ENCODE data around the gene C1QTNF5. TPM values are rescaled to one million over a fixed set of nuclear protein-coding genes. Genes with fewer than 3 reads are reported as not detected.

Gene C1QTNF5
- total RNA-seq, 1 experiment from 2014 or later = not detected

DNA sequence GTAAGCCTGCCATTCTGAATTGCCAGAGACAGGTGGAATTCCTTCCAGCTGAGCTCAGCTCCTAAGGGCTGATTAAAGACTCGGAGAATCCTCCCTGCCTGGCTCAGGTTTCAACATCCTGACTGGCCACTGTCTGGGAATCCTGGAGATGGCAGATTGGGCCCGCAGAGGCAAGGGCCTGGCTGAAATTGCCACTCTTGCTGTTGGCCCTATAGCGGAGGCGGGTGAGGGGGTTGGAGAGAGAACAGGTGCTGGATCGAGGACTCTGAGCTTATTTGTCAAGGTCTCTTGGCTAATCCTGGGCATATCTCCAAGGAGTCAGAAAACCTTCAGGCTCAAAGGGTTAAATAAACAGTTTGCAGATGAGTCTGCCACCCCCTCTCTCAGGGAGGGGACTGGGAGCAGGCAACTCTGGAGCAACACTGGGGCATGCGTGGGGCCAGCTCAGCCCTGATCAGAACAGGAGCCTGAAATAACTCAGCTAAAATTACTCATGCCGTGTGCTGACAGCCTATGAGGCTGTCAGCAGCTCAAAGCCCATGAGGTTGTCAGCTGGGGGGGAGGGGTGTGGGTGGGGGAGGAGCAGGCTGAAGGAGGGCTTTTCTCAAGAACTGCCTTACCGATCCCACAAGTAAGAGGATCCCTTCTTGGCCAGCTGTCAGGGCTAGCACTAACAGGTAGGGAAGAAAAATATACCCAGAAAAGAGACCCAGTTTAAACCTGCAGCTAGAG lies 20.5 kb upstream of the C1QTNF5 start:
- H3K4me1 ChIP-seq (ENCODE audit: control insufficient read depth, insufficient read depth, low read length) = peaks cover 28% of the 10 kb centered on the region
- H3K4me3 ChIP-seq (ENCODE audit: low read depth in 2 of 2, low read length in 2 of 2) = no peak overlapping the region
- peak; percentile 74 for ATAC-seq
- ChIA-PET CTCF (interaction anchor here (0.6 to 1.8 kb wide), 6 partner anchors 15 to 165 kb away, joined by 3 to 8 read pairs (median 4); no protein-coding TSS in a partner anchor), POLR2A (no interaction called here)
- peak; percentile 88 for DNase-seq (ENCODE audit: low read depth, low spot score)
- no peaks in the 10 kb centered on the region for H3K9me3 ChIP-seq (ENCODE audit: control insufficient read depth, insufficient read depth, low read depth, low read length)
- H3K27me3 ChIP-seq (ENCODE audit: control insufficient read depth, insufficient read depth, low read length) = peaks cover 3% of the 10 kb centered on the region; the same call in 1 of the 2 replicates
- no peak overlapping the region for H3K27ac ChIP-seq (ENCODE audit: low read length)
- no peak for TF ChIP-seq POLR2AphosphoS5 (IDR thresholded peaks at IDR 0.05; ENCODE audit: low read depth, low read length)
- TF ChIP-seq CTCF (IDR thresholded peaks at IDR 0.05) = no peak
- no peak for TF ChIP-seq REST (IDR thresholded peaks at IDR 0.05; ENCODE audit: insufficient read depth in 1 of 2, low read depth in 2 of 2, low read length in 1 of 2)
- TF ChIP-seq SIN3A (IDR thresholded peaks at IDR 0.05; ENCODE audit: borderline replicate concordance, insufficient read depth, low read depth, low read length) = no peak
- no peaks in the 10 kb centered on the region for H3K36me3 ChIP-seq (ENCODE audit: control insufficient read depth, insufficient read depth, low read length)
- intact Hi-C loops (cut with micrococcal nuclease; ENCODE audit: unreplicated experiment) (no loop called here), in situ Hi-C loops (cut with HindIII; ENCODE audit: low pct_unique_long_range_greater_than_20kb, low sequenced_read_pairs) (no loop called here)
- no TSS peak for BruUV-seq (replicated peaks)

DNA sequence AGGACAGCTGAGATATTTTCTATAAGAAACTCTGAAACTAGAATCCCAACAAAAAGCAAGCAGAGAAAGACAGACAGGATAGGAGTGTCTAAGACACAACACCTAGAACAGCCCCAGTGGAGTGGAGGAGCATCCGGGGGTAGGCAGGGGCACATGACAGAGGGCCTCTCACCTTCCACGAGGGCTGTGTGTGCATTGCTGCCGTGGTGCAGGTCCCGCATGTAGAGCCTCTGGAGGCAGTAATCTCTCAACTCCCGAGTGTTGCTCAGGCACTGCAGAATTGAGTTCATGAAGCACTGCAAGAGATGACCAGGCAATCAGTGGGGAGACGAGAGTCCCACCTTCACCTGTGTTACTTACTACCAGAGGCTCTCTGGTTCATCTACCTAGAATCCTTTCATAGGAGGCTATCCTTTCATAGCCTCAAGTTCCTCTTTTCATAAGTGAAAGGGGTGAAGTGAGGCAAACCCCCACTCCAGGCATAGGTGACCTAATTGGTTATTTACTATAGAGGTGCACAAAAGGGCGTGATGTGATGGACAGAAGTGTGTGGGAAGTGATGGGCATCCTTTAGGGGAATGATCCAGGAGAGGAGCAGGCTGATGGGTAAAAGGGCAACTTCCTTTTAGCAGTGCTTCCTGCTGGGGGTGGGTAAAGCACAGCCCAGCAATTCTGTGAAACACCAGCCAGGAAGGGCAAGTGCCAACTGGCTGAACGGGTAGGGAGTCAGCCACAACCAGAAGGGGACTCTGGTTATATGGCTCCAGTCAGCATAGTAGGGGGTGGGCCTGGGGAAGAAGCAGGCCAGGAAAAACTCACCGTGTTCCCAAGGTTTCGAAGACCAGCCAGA lies 18.9 kb upstream of the C1QTNF5 start:
- CTCF ChIA-PET = no interaction called here
- DNase-seq (ENCODE audit: low read depth, low spot score) = no peak
- in situ Hi-C loops (cut with HindIII; ENCODE audit: low pct_unique_long_range_greater_than_20kb, low sequenced_read_pairs) = no loop called here

More for the DNA sequence above, 18.9 kb upstream of the C1QTNF5 start:
- Histone ChIP-seq H3K4me3 (ENCODE audit: low read depth in 2 of 2, low read length in 2 of 2) (no peak overlapping the region), H3K27me3 (ENCODE audit: control insufficient read depth, insufficient read depth, low read length) (peaks cover 1% of the 10 kb centered on the region; the same call in 1 of the 2 replicates), H3K9me3 (ENCODE audit: control insufficient read depth, insufficient read depth, low read depth, low read length) (no peaks in the 10 kb centered on the region), H3K36me3 (ENCODE audit: control insufficient read depth, insufficient read depth, low read length) (no peaks in the 10 kb centered on the region), H3K4me1 (ENCODE audit: control insufficient read depth, insufficient read depth, low read length) (peaks cover 25% of the 10 kb centered on the region), H3K27ac (ENCODE audit: low read length) (no peak overlapping the region)
- TF ChIP-seq CTCF (IDR thresholded peaks at IDR 0.05) = no peak
- TF ChIP-seq SIN3A (IDR thresholded peaks at IDR 0.05; ENCODE audit: borderline replicate concordance, insufficient read depth, low read depth, low read length) = no peak
- TF ChIP-seq REST (IDR thresholded peaks at IDR 0.05; ENCODE audit: insufficient read depth in 1 of 2, low read depth in 2 of 2, low read length in 1 of 2) = no peak
- TF ChIP-seq TCF7L2 (IDR thresholded peaks at IDR 0.05; ENCODE audit: low read depth, low read length) = no peak
- TF ChIP-seq POLR2AphosphoS5 (IDR thresholded peaks at IDR 0.05; ENCODE audit: low read depth, low read length) = no peak
- ATAC-seq = no peak
- no TSS peak for BruUV-seq (replicated peaks)
- intact Hi-C loops (cut with micrococcal nuclease; ENCODE audit: unreplicated experiment) = no loop called here
- POLR2A ChIA-PET = no interaction called here
